HepG2 (cell line): Measurements from ENCODE around the gene ABCC1. TPM values are rescaled to one million over a fixed set of nuclear protein-coding genes. Genes with fewer than 3 reads are reported as not detected.

ENCODE experiments used
- HMG20A ChIP-seq: IDR thresholded peaks from 2 replicates; pipeline ENCODE4 v1.6.1; 2016; ENCODE audit warnings: borderline replicate concordance
- HNRNPUL1 ChIP-seq: fragments of 200-400 bp; formaldehyde crosslinking; IDR thresholded peaks from 2 replicates; pipeline ENCODE4 v1.6.1; 2017; ENCODE audit warnings: low read depth, mild to moderate bottlenecking, low read length, moderate library complexity
- JARID2 ChIP-seq: sonication (generic); formaldehyde crosslinking; IDR thresholded peaks from 2 replicates; pipeline ENCODE4 v1.8.1; 2023; ENCODE audit warnings: missing genetic modification reagents, inconsistent platforms; ENCODE audit not compliant: insufficient replicate concordance
- KDM5B ChIP-seq: sonication (generic); formaldehyde crosslinking; IDR thresholded peaks from 2 replicates; pipeline ENCODE4 v1.4.0; 2020; ENCODE audit warnings: missing genetic modification reagents, mild to moderate bottlenecking, borderline replicate concordance
- MIER3 ChIP-seq: IDR thresholded peaks from 2 replicates; pipeline ENCODE4 v1.6.1; 2016; ENCODE audit warnings: missing compliant biosample characterization, borderline replicate concordance
- PHB2 ChIP-seq: fragments of 450-650 bp; IDR thresholded peaks from 2 replicates; pipeline ENCODE4 v1.6.1; 2018; ENCODE audit not compliant: partially characterized antibody
- POLR2G ChIP-seq: fragments of 200-400 bp; formaldehyde crosslinking; IDR thresholded peaks from 2 replicates; pipeline ENCODE4 v1.6.1; 2018; ENCODE audit warnings: mild to moderate bottlenecking, low read depth, low read length, moderate library complexity
- RBFOX2 ChIP-seq: fragments of 200-400 bp; formaldehyde crosslinking; IDR thresholded peaks from 2 replicates; pipeline ENCODE4 v1.6.1; 2017; ENCODE audit warnings: low read depth, mild to moderate bottlenecking, low read length
- SIX1 ChIP-seq: sonication (generic); formaldehyde crosslinking; IDR thresholded peaks from 2 replicates; pipeline ENCODE4 v1.4.0; 2020; ENCODE audit warnings: missing genetic modification reagents, borderline replicate concordance
- YEATS2 ChIP-seq: sonication (generic); formaldehyde crosslinking; IDR thresholded peaks from 2 replicates; pipeline ENCODE4 v1.4.0; 2020; ENCODE audit warnings: missing genetic modification reagents, borderline replicate concordance
- ZC3H13 ChIP-seq: sonication (generic); formaldehyde crosslinking; IDR thresholded peaks from 2 replicates; pipeline ENCODE4 v1.8.1; 2023; ENCODE audit warnings: mild to moderate bottlenecking, missing genetic modification reagents, moderate library complexity
- ZFP41 ChIP-seq: sonication (generic); formaldehyde crosslinking; IDR thresholded peaks from 2 replicates; pipeline ENCODE4 v1.4.0; 2020; ENCODE audit warnings: mild to moderate bottlenecking, missing genetic modification reagents, borderline replicate concordance
- ZNF160 ChIP-seq: sonication (generic); formaldehyde crosslinking; IDR thresholded peaks from 2 replicates; pipeline ENCODE4 v1.8.0; 2022; ENCODE audit warnings: mild to moderate bottlenecking, inconsistent platforms, missing genetic modification reagents
- ZNF737 ChIP-seq: sonication (generic); formaldehyde crosslinking; IDR thresholded peaks from 2 replicates; pipeline ENCODE4 v1.5.0; 2020; ENCODE audit warnings: missing genetic modification reagents, mild to moderate bottlenecking, borderline replicate concordance
- ZSCAN25 ChIP-seq: sonication (generic); formaldehyde crosslinking; IDR thresholded peaks from 2 replicates; pipeline ENCODE4 v1.8.0; 2022; ENCODE audit warnings: mild to moderate bottlenecking, missing genetic modification reagents
- polyA plus RNA-seq, 8 experiments: library from polyadenylated mRNA; depleted of rRNA in 3 of 8; stranded (reverse) in 7 of 8; unstranded in 1 of 8; fragments of >200 nt; fragmentation: Illumina TruSeq in 4 of 8; extraction: Trizol in 4 of 8; gene quantifications; 2 replicates each; pipeline versions ENCODE4 v1.2.1 to v1.2.3, GENCODE V29; 2011 to 2016; ENCODE audit warnings: low read depth in 4 of 8, missing spikeins in 1 of 8, mixed read lengths in 1 of 8; ENCODE audit not compliant: insufficient read depth in 1 of 8
- total RNA-seq, 5 experiments: library from RNA; depleted of rRNA; stranded (reverse); fragments of >200 nt; fragmentation: Illumina TruSeq; extraction: Trizol; gene quantifications; 2 replicates each; pipeline ENCODE4 v1.2.3, GENCODE V29; 2016; ENCODE audit warnings: low read depth in 1 of 5
- TF ChIP-seq, protein P1 (sequence below): sonication (generic); formaldehyde crosslinking; IDR thresholded peaks from 2 replicates; pipeline ENCODE4 v1.5.0; 2020; ENCODE audit warnings: mild to moderate bottlenecking, missing genetic modification reagents
- TF ChIP-seq, protein P2 (sequence below): sonication (generic); formaldehyde crosslinking; IDR thresholded peaks from 2 replicates; pipeline ENCODE4 v1.8.0; 2022; ENCODE audit warnings: mild to moderate bottlenecking, missing genetic modification reagents, borderline replicate concordance
- TF ChIP-seq, protein P3 (sequence below): IDR thresholded peaks from 2 replicates; pipeline ENCODE4 v1.6.1; 2018; ENCODE audit warnings: missing genetic modification reagents
- TF ChIP-seq, protein P4 (sequence below): sonication (generic); formaldehyde crosslinking; IDR thresholded peaks from 2 replicates; pipeline ENCODE4 v1.5.0; 2020; ENCODE audit warnings: mild to moderate bottlenecking, missing genetic modification reagents

The ABCC1 gene
- total and polyA plus RNA-seq, 2 of the 13 experiments (the other 11 are each of a cell fraction or from before 2014, with no cell fraction given), result 13.0 to 30.6 TPM

DNA sequence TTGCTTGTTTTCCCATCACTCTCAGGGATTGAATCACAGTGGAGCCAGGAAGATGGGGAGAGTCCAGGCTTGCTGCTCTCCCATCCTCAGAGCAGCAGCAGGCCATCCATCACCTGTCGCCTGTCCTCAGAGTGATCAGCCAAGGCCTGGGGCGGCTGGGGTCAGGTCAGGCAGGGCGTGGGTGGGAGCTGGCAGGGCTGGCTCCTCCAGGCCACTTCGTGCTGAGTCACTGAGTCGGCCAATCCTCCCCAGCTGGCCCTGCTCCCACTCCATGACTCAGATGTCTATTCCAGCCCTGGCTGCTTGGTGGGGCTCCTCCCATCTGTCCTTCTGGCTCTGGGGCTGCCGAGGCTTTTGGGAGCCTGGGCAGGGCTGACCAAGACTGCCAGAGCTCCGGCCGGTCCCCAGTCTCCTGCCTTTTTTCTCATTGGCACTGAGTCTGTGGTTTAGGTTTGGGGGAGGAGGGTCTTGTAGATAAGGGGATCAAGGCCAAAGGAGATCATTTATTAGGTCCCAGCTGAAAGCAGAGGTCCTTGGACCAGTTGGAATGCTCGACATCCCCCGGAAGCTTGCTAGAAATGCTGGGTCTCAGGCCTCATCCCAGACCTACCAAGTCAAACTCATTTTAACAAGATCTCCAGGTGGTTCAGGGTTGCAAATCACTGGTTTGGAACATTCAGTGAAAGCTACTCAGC, 72.7 kb downstream of the ABCC1 start (continued):
- TF ChIP-seq KDM5B (CRISPR knock-in tag), result no peak
- TF ChIP-seq ZNF737 (CRISPR knock-in tag), result no peak
- no peak for TF ChIP-seq PHB2
- no peak for TF ChIP-seq ZNF160 (CRISPR knock-in tag)
- TF ChIP-seq RBFOX2, result no peak
- TF ChIP-seq POLR2G, result no peak; the same call in 1 of the 2 replicates
- TF ChIP-seq HMG20A, result peak; percentile 66; the same call in 1 of the 2 replicates
- TF ChIP-seq HNRNPUL1, result no peak
- TF ChIP-seq ZC3H13 (CRISPR knock-in tag), result no peak
- TF ChIP-seq JARID2 (CRISPR knock-in tag), result no peak
- TF ChIP-seq, protein P1, sequence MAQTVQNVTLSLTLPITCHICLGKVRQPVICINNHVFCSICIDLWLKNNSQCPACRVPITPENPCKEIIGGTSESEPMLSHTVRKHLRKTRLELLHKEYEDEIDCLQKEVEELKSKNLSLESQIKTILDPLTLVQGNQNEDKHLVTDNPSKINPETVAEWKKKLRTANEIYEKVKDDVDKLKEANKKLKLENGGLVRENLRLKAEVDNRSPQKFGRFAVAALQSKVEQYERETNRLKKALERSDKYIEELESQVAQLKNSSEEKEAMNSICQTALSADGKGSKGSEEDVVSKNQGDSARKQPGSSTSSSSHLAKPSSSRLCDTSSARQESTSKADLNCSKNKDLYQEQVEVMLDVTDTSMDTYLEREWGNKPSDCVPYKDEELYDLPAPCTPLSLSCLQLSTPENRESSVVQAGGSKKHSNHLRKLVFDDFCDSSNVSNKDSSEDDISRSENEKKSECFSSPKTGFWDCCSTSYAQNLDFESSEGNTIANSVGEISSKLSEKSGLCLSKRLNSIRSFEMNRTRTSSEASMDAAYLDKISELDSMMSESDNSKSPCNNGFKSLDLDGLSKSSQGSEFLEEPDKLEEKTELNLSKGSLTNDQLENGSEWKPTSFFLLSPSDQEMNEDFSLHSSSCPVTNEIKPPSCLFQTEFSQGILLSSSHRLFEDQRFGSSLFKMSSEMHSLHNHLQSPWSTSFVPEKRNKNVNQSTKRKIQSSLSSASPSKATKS (CRISPR knock-in tag), result no peak
- peak; percentile 74; the same call in 1 of the 2 replicates for TF ChIP-seq MIER3 (CRISPR knock-in tag)
- TF ChIP-seq ZSCAN25 (CRISPR knock-in tag), result no peak
- TF ChIP-seq SIX1 (CRISPR knock-in tag), result no peak
- TF ChIP-seq ZFP41 (CRISPR knock-in tag), result no peak
- TF ChIP-seq YEATS2, result peak; percentile 82; the same call in 1 of the 2 replicates
- TF ChIP-seq, protein P2, sequence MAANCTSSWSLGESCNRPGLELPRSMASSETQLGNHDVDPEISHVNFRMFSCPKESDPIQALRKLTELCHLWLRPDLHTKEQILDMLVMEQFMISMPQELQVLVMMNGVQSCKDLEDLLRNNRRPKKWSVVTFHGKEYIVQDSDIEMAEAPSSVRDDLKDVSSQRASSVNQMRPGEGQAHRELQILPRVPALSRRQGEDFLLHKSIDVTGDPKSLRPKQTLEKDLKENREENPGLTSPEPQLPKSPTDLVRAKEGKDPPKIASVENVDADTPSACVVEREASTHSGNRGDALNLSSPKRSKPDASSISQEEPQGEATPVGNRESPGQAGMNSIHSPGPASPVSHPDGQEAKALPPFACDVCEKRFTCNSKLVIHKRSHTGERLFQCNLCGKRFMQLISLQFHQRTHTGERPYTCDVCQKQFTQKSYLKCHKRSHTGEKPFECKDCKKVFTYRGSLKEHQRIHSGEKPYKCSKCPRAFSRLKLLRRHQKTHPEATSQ (CRISPR knock-in tag), result no peak
- TF ChIP-seq, protein P3, sequence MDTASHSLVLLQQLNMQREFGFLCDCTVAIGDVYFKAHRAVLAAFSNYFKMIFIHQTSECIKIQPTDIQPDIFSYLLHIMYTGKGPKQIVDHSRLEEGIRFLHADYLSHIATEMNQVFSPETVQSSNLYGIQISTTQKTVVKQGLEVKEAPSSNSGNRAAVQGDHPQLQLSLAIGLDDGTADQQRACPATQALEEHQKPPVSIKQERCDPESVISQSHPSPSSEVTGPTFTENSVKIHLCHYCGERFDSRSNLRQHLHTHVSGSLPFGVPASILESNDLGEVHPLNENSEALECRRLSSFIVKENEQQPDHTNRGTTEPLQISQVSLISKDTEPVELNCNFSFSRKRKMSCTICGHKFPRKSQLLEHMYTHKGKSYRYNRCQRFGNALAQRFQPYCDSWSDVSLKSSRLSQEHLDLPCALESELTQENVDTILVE (CRISPR knock-in tag), result peak; percentile 46; the same call in 1 of the 2 replicates
- TF ChIP-seq, protein P4, sequence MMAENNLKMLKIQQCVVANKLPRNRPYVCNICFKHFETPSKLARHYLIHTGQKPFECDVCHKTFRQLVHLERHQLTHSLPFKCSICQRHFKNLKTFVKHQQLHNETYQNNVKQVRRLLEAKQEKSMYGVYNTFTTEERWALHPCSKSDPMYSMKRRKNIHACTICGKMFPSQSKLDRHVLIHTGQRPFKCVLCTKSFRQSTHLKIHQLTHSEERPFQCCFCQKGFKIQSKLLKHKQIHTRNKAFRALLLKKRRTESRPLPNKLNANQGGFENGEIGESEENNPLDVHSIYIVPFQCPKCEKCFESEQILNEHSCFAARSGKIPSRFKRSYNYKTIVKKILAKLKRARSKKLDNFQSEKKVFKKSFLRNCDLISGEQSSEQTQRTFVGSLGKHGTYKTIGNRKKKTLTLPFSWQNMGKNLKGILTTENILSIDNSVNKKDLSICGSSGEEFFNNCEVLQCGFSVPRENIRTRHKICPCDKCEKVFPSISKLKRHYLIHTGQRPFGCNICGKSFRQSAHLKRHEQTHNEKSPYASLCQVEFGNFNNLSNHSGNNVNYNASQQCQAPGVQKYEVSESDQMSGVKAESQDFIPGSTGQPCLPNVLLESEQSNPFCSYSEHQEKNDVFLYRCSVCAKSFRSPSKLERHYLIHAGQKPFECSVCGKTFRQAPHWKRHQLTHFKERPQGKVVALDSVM (CRISPR knock-in tag), result no peak
